Lung (tissue), 12 donors: ENCODE data around the gene DYDC1. TPM values are rescaled to one million over a fixed set of nuclear protein-coding genes. Genes with fewer than 3 reads are reported as not detected.

Experiments
- ATAC-seq: fragments of 200-7000 bp; cut with Tn5 transposase; one replicate; pipeline ENCODE4 v1.9.1; 2020; ENCODE audit warnings: moderate number of reproducible peaks; ENCODE audit not compliant: insufficient read depth, low FRiP score
- DNase-seq, 3 donors: peaks; one replicate each; pipeline ENCODE4 v3.0.0-alpha.2; 2013 to 2017
- H3K27ac ChIP-seq, 2 donors: one replicate each; pipeline ENCODE4 v1.5.1; 2013; ENCODE audit warnings: mild to moderate bottlenecking in 2 of 2, moderate library complexity in 2 of 2, control low read depth in 1 of 2, inconsistent platforms in 1 of 2, low read depth in 1 of 2, low read length in 1 of 2
- H3K27me3 ChIP-seq, 3 donors: one replicate each; pipeline ENCODE4 v1.5.1; 2013; ENCODE audit warnings: low read length in 2 of 3; ENCODE audit not compliant: control insufficient read depth in 3 of 3, insufficient read depth in 3 of 3
- H3K36me3 ChIP-seq, 4 donors: one replicate each; pipeline ENCODE4 v1.5.1; 2013; ENCODE audit warnings: low read length in 4 of 4, mild to moderate bottlenecking in 1 of 4, moderate library complexity in 1 of 4; ENCODE audit not compliant: control insufficient read depth in 4 of 4, insufficient read depth in 4 of 4
- H3K4me1 ChIP-seq, 5 donors: one replicate each; pipeline ENCODE4 v1.5.1; 2013; ENCODE audit warnings: low read length in 5 of 5, mild to moderate bottlenecking in 2 of 5, moderate library complexity in 1 of 5; ENCODE audit not compliant: control insufficient read depth in 5 of 5, insufficient read depth in 5 of 5
- H3K4me3 ChIP-seq: one replicate; pipeline ENCODE4 v1.5.1; 2013; ENCODE audit warnings: mild to moderate bottlenecking, control low read depth, moderate library complexity
- H3K9ac ChIP-seq, 2 donors: one replicate each; pipeline ENCODE4 v1.5.1; 2013; ENCODE audit warnings: low read length in 2 of 2, control low read depth in 1 of 2; ENCODE audit not compliant: insufficient read depth in 1 of 2
- H3K9me3 ChIP-seq, 4 donors: one replicate each; pipeline ENCODE4 v1.5.1; 2013; ENCODE audit warnings: low read length in 3 of 4, mild to moderate bottlenecking in 1 of 4, moderate library complexity in 1 of 4; ENCODE audit not compliant: control insufficient read depth in 4 of 4, insufficient read depth in 3 of 4
- WGBS, 2 donors: extraction: QIAGEN DNeasy Blood & Tissue Kit; methylation state at CpG; one replicate each; pipeline ENCODE4 v1.1.7; 2013; 5-methylcytosine and 5-hydroxymethylcytosine counted together
- polyA plus RNA-seq, 2 donors: library from polyadenylated mRNA; stranded (reverse); fragments of 200-250 nt; gene quantifications; one replicate each; pipeline ENCODE4 v1.2.1, GENCODE V29; 2013
- total RNA-seq, 2 donors: library from RNA; depleted of rRNA in 1 of 2; stranded (reverse); fragments of >200 nt in 1 of 2; gene quantifications; one replicate each; pipeline ENCODE4 v1.2.1, GENCODE V29; 2014 to 2021
- TF ChIP-seq, protein P1 (sequence below): IDR thresholded peaks from 2 replicates; pipeline ENCODE4 v1.5.1; 2012; ENCODE audit warnings: mild to moderate bottlenecking; ENCODE audit errors: control extremely low read depth, extremely low read depth
- donor health status: control.
- donor health status: control.
- donor health status: Bipolar disorder and iron deficiency.
- donor health status: healthy.
- donor health status: DM: yes; HTN: yes; CAD: no.

Gene DYDC1
- total and polyA plus RNA-seq, 4 donors, result 1.5 to 2.4 (median 2.0) TPM

- no peaks in the 10 kb centered on the region for H3K9me3 ChIP-seq
- no peaks in the 10 kb centered on the region for H3K27me3 ChIP-seq
- H3K4me1 ChIP-seq, result no peaks in the 10 kb centered on the region
- no peak for ATAC-seq
- no peaks in the 10 kb centered on the region for H3K36me3 ChIP-seq
- H3K27ac ChIP-seq, result no peak overlapping the region
- no peak overlapping the region for H3K4me3 ChIP-seq
- no peak overlapping the region for H3K9ac ChIP-seq
- 79 to 84% methylated on average over 3 of the region's 3 CpGs for WGBS, 2 donors
- no peak for DNase-seq
- TF ChIP-seq, protein P1, sequence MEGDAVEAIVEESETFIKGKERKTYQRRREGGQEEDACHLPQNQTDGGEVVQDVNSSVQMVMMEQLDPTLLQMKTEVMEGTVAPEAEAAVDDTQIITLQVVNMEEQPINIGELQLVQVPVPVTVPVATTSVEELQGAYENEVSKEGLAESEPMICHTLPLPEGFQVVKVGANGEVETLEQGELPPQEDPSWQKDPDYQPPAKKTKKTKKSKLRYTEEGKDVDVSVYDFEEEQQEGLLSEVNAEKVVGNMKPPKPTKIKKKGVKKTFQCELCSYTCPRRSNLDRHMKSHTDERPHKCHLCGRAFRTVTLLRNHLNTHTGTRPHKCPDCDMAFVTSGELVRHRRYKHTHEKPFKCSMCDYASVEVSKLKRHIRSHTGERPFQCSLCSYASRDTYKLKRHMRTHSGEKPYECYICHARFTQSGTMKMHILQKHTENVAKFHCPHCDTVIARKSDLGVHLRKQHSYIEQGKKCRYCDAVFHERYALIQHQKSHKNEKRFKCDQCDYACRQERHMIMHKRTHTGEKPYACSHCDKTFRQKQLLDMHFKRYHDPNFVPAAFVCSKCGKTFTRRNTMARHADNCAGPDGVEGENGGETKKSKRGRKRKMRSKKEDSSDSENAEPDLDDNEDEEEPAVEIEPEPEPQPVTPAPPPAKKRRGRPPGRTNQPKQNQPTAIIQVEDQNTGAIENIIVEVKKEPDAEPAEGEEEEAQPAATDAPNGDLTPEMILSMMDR, result no peak
These were observed 6.3 kb downstream of the DYDC1 start for GRCh38 chr10:80350251-80350650.

- H3K9me3 ChIP-seq, result no peaks in the 10 kb centered on the region
- no peak overlapping the region for H3K4me3 ChIP-seq
- TF ChIP-seq, protein P1, result no peak
- WGBS, 2 donors, result 64 to 90% methylated on average over 2 of the region's 2 CpGs
- DNase-seq (no peak), ATAC-seq (no peak)
- no peaks in the 10 kb centered on the region for H3K36me3 ChIP-seq
- no peaks in the 10 kb centered on the region for H3K4me1 ChIP-seq
- no peak overlapping the region for H3K27ac ChIP-seq
- no peak overlapping the region for H3K9ac ChIP-seq
- no peaks in the 10 kb centered on the region for H3K27me3 ChIP-seq
These were observed 11.6 kb downstream of the DYDC1 start for GRCh38 chr10:80344912-80345311.

GRCh38 chr10:80344276-80344675 is 12.3 kb downstream of the DYDC1 start:
- ATAC-seq (no peak), DNase-seq (peak in 2 of 3 donors; percentile 66 to 69)
- TF ChIP-seq, protein P1, result no peak
- H3K27me3 ChIP-seq, result no peaks in the 10 kb centered on the region
- H3K9ac ChIP-seq, result no peak overlapping the region
- WGBS, 2 donors, result 76 to 92% methylated on average over 1 of the region's 1 CpG
- no peak overlapping the region for H3K27ac ChIP-seq
- H3K4me3 ChIP-seq, result no peak overlapping the region
- no peaks in the 10 kb centered on the region for H3K9me3 ChIP-seq
- H3K36me3 ChIP-seq, result no peaks in the 10 kb centered on the region
- no peaks in the 10 kb centered on the region for H3K4me1 ChIP-seq

DNA sequence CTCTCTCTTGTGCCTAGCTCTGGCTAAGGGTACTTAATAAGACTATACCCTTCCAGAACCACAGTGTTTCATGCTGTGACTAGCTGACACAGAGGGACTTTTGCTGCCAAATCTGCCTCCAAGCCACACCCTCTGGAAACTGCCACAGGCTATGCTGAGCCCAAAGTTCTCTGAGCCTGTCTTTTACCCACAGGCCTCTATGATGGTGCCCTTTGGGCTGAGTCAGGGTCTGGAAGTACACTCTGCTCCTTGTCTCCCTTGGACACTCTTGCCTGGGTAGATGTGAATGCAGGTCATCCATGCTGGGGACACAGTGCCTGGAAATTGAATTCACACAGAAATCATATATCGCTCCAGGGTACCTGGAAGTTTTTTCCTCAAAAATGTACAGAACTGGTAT is 22.6 kb downstream of the DYDC1 start:
- H3K27ac ChIP-seq, result no peak overlapping the region
- no peaks in the 10 kb centered on the region for H3K4me1 ChIP-seq
- 95 to 100% methylated on average over 1 of the region's 1 CpG for WGBS, 2 donors
- no peaks in the 10 kb centered on the region for H3K9me3 ChIP-seq
- no peaks in the 10 kb centered on the region for H3K36me3 ChIP-seq
- H3K4me3 ChIP-seq, result no peak overlapping the region
- TF ChIP-seq, protein P1, result no peak
- H3K27me3 ChIP-seq, result no peaks in the 10 kb centered on the region
- no peak for ATAC-seq
- H3K9ac ChIP-seq, result no peak overlapping the region
- no peak for DNase-seq
